Stimulated activated CD8-positive, alpha-beta memory T cell treated with anti-CD3 and anti-CD28 coated beads, Interleukin-15, amount 100 ng/mL, for 1 hour (primary cell): Measurements from ENCODE around the gene OTOP1.
"Not testable (repeated sequence)": the region's sequence is repeated elsewhere in the genome, so short reads cannot be mapped to it uniquely, and the experiment has no call there.

ENCODE experiments used
- DNase-seq: peaks from one replicate; pipeline ENCODE4 v3.0.0-alpha.2; 2020; ENCODE audit warnings: low read depth

The OTOP1 gene

DNA sequence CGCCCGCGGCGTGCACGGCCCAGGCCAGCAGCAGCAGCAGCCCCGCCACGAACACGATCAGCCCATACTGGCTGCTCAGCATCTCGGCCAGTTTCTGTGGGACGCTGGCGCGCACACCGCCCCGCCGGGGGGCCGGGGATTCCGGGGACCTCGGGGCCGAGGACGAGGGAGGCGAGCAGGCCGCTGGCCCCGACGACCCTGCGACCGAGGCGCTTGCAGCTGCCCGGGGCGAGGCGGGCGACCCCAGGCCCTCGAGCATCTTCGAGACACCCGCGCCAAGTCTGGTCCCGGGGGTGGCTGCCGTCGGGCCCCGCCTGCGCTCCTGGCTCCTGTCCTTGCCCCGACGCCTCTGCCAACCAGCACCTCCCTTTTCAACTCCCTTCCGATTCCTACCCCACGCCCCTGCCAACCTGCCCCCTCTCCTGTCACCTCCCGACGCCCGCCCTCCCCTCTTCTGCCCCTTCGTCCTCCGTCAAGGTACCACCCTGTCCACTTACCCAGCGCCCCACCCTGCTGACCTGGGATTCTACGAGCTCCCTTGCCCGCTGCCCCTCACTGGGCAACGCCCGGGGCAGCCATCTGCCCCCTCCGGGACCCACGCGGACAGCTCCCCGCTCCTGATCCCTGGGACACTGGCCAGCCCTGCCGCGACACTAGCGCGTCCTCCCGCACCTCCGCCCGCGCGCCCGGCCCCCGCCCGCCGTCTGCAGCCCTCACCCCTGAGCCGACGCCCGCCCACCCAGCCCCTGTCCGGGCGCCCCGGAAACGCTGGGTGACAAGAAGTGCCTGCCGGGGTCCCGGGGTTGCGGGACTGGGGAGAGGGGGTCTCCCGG is at the start of gene OTOP1:
Gene OTOP1 (minus strand): TSS at position 324 of the 833 bp plus-strand sequence. CDS start 65 bp downstream, at position 259.
- DNase-seq = no peak

DNA sequence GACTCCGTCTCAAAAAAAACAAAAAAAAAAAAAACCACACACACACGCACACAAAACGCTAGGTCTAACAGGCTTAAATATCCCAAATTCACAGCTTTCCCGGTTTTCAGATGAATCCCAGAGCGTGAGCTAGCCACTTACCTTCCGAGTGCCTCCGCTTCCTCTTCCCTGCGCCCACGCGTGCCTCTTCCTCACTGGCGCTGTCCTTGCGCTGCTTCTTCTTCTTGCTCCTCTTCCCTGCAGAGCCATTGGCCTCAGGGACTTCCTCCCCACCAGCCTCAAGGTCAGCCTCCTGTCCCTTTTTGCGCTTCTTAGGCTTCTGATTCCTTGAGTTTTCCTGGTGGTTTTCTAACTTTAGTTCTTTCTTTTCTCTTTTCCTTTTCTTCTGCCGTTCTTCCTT is 47.5 kb upstream of the OTOP1 start:
- no peak for DNase-seq

GRCh38 chr4:4271912-4272311 is 45.2 kb upstream of the OTOP1 start:
- no peak for DNase-seq

DNA sequence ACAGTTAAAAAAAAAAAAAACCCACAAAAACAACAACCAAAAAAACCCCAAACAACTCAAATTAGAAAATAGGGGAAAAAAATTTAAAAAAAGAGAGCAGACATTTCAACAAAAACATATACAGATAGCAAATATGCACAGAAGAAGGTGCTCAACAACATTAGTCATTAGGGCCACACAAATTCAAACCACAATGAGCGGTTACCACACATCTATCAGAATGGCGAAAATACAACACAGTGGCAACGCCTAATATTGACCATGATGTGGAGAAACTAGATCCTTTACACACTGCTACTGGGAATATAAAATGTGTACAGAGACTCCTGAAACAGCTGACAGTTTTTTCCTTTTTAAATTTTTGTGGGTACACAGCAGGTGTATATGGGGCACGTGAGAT is 43.8 kb upstream of the OTOP1 start:
- no peak for DNase-seq

GRCh38 chr4:4269856-4270255 is 43.1 kb upstream of the OTOP1 start:
- no peak for DNase-seq

DNA sequence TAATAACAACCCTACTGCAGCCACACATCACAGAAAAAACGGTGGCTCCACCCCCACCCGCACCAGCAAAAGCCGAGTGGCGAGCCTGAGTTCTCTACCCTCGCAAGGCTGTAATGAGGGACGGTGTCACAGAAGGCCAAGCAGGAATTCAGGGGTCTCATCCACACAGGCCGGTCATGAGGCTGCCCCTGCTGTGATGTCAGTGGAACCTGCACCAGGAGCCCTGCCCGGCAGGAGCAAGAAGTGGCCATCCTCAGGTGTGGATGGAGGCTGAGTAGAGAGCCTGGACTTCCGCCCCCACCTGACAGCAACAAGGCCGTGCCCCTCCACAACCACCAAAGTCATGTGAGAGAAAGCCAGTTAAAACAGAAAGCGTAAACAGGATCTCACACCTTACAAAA is 42.6 kb upstream of the OTOP1 start:
- no peak for DNase-seq

GRCh38 chr4:4268776-4269175 is 42.0 kb upstream of the OTOP1 start:
- no peak for DNase-seq

DNA sequence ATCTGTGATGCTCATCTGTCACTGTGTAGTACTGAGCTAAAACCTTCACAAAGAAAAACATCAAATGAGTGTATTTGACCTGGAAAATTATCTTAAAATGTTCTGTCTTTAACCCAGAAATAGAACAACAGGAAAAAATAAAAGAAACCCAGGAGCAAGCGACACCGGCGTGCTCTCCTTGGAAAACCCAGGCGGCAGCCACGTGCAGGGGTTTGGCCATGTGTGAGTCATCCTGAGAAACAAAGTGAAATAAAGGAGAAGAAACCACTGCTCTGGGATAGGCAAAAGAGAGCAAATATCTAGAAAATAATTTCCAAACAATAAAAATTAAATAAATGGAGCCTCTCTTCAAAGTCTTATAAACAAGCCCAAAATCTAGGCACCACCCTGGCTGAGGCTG is 41.3 kb upstream of the OTOP1 start:
- no peak for DNase-seq

- DNase-seq = no peak
Observed at GRCh38 chr4:4260185-4260751, 33.5 kb upstream of the OTOP1 start.

GRCh38 chr4:4259484-4260100 is 32.9 kb upstream of the OTOP1 start:
- no peak for DNase-seq

GRCh38 chr4:4257705-4258104 is 31.0 kb upstream of the OTOP1 start:
- DNase-seq = not testable (repeated sequence)

- no peak for DNase-seq
Observed at GRCh38 chr4:4256799-4257198, 30.1 kb upstream of the OTOP1 start.

- DNase-seq = no peak
Observed at GRCh38 chr4:4254666-4255065, 27.9 kb upstream of the OTOP1 start.

DNA sequence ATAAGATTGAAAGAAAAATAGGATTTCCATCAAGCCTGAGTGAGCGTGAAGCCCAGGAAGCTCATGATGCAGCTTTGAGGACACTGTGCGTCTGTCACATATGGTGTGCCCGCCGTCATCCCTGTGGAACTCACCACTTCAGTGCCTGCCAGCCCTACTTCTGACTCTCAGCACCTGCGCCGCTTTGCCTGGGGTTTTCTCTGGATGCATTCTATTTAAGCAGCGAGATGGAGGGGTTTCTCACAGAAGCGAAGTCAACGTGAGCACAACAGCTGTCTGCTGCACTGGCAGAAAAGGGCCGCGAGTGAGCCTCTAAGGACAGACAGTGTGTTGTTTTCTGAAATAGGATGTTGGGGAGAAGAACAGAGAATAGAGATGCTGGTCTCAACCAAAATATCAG is 27.5 kb upstream of the OTOP1 start:
- DNase-seq = no peak

- no peak for DNase-seq
Observed at GRCh38 chr4:4249866-4250265, 23.1 kb upstream of the OTOP1 start.

DNA sequence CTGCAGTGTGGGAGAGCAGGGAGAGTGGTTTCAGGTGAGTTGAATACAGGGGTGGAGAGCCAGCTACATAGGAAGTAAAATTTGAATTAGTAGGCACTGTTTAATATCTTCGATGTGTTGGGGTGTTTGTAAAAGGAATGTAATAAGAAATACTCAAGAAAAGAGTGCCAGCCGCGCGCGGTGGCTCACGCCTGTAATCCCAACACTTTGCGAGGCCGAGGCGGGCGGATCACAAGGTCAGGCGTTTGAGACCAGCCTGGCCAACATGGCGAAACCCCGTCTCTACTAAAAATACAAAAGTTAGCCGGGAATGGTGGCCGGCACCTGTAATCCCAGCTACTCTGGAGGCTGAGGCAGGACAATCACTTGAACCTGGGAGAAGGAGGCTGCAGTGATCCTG is 22.6 kb upstream of the OTOP1 start:
- DNase-seq = not testable (repeated sequence)

GRCh38 chr4:4248885-4249203 is 22.1 kb upstream of the OTOP1 start:
- no peak for DNase-seq

DNA sequence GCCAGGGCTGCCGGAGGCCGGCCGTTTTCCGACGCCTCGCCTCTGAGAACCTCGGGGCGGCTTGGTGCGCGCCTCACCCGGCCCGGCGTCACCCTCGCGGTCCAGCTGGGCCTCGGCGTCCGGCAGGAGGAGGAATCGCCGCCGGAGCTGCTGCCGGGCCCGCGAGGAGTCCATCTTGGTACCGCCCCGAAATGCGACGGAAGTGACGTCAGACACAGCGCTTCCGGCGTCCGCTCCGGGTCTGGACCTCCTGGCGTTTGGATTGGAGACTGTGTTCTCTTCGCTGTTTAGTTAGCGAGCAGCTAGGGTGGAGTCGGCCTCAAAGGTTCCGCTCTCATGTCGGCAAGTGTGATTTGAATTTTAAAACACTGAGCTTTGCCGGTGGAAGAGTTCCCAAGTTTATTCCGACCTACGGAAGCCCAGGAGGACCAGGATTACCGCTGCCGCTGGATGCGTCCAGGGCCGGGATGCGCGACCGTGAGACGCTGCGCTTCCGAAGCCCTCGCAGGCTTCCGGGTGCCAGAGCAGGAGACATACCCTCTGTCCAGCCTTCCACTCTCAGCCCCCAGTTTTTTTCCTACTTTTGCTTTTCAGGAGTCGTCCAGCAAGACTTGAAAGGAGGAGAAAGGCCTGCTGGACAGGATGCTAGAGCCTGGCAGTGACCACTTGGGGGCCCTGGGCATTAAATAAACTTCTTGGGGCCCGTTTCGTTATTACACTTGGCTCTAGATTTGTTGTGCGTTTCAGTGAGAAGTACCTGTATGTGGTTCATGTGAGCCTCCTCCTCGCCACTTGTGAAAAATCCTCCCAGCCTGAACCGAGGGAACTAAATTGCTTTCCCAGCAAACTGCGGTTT is 21.5 kb upstream of the OTOP1 start, which contains the start of gene TMEM128:
Gene TMEM128 (minus strand): TSS at position 195 of the 856 bp plus-strand sequence. CDS start 21 bp downstream, at position 174.
- peak; percentile 87 for DNase-seq

- no peak for DNase-seq
Observed at GRCh38 chr4:4247696-4248028, 20.9 kb upstream of the OTOP1 start.

GRCh38 chr4:4245172-4245571 is 18.4 kb upstream of the OTOP1 start:
- no peak for DNase-seq

DNA sequence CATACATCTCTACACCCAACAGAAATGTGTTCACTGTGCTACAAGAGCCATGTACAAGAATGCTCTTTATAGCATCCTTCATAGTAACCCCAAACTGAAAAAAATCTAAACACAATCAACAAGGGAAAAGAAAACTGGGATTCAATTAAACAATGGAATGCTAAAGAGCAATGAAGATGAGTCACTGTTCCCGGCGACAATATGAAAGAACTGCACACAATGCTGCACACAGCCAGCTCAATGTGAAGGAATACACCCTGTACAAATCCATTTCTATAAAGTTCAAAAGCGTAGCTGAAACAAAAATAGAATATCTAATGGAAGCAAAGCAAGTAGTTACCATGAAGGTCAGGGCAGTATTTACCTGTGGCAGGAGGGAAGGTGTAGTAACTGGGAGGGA is 12.8 kb upstream of the OTOP1 start:
- DNase-seq = not testable (repeated sequence)

- no peak for DNase-seq
Observed at GRCh38 chr4:4233610-4234009, 6.9 kb upstream of the OTOP1 start.

- no peak for DNase-seq
Observed at GRCh38 chr4:4228356-4228668, 1.6 kb upstream of the OTOP1 start.
